Right lobe of liver (tissue), 6 donors: Measurements from ENCODE around the gene MDFI. TPM values are rescaled to one million over a fixed set of nuclear protein-coding genes. Genes with fewer than 3 reads are reported as not detected.

Experiments used
- ATAC-seq, 4 donors: fragments of 200-7000 bp; cut with Tn5 transposase; one replicate each; pipeline ENCODE4 v1.9.1; 2020; ENCODE audit warnings: mild to moderate bottlenecking in 4 of 4, moderate library complexity in 4 of 4
- DNase-seq, 3 donors: peaks; one replicate each; pipeline ENCODE4 v3.0.0-alpha.2; 2020
- H3K27ac ChIP-seq, 3 donors: fragments of 200-600 bp; one replicate each; pipeline ENCODE4 v1.8.0; 2022
- H3K27me3 ChIP-seq, 2 donors: fragments of 200-600 bp; one replicate each; pipeline ENCODE4 v1.8.0; 2022
- H3K36me3 ChIP-seq, 4 donors: fragments of 200-600 bp; sonication (generic) in 1 of 4; one replicate each; pipeline versions ENCODE4 v1.5.1 to v1.8.0; 2017 to 2022; ENCODE audit warnings: control low read depth in 1 of 4
- H3K4me1 ChIP-seq, 4 donors: fragments of 200-600 bp; sonication (generic) in 1 of 4; one replicate each; pipeline versions ENCODE4 v1.5.1 to v1.8.0; 2017 to 2022; ENCODE audit warnings: control low read depth in 1 of 4
- H3K4me3 ChIP-seq, 3 donors: fragments of 200-600 bp; one replicate each; pipeline ENCODE4 v1.8.0; 2022
- H3K9me3 ChIP-seq, 4 donors: fragments of 200-600 bp; sonication (generic) in 1 of 4; one replicate each; pipeline versions ENCODE4 v1.5.1 to v1.8.0; 2017 to 2022; ENCODE audit warnings: control low read depth in 1 of 4
- CTCF ChIP-seq, 4 donors: fragments of 200-600 bp in 3 of 4; fragments of 450-650 bp in 1 of 4; IDR thresholded peaks; one replicate each; pipeline versions ENCODE4 v1.5.1 to v1.8.0; 2016 to 2022; ENCODE audit warnings: antibody characterized with exemption in 4 of 4, mild to moderate bottlenecking in 2 of 4
- POLR2A ChIP-seq: fragments of 450-650 bp; IDR thresholded peaks from one replicate; pipeline ENCODE4 v1.6.1; 2017; ENCODE audit warnings: antibody characterized with exemption, mild to moderate bottlenecking
- WGBS: methylation state at CpG from one replicate; pipeline ENCODE4 v1.1.6; 2018; ENCODE audit warnings: low coverage, low lambda C conversion rate; ENCODE audit not compliant: insufficient coverage; ENCODE audit errors: missing lambda C conversion rate; 5-methylcytosine and 5-hydroxymethylcytosine counted together
- intact Hi-C, 2 donors: fragments of 100-400 bp; cut with DNase I; formaldehyde crosslinking; loops; one replicate each; pipeline versions ENCODE4 v1.11.2 to v1.14.1; 2022
- total RNA-seq, 6 experiments: library from RNA; depleted of rRNA in 2 of 6; stranded (reverse); fragments of >200 nt in 2 of 6; fragmentation: NEBNext Ultra II Directional in 3 of 6; extraction: Animal tissue kit (Norgen Biotek cat#: 25700) in 3 of 6; gene quantifications; one replicate each; pipeline versions ENCODE4 v1.1.0 to v1.2.4, GENCODE V29; 2016 to 2023
- donor health status: DM: no; HTN: yes; CAD: no.
- donor health status: DM: no; HTN: no; CAD: no.
- donor health status: DM: no; HTN: no; CAD: no.
- donor health status: DM: no; HTN: yes; CAD: no.
- donor health status: DM: no; HTN: yes; CAD: no.

MDFI gene
- total RNA-seq, 6 experiments from 2014 or later, result 0.29 to 2.4 (median 1.1) TPM; not detected in 3

- ATAC-seq (no peak), DNase-seq (peak in 1 of 3 donors; percentile 48)
- no peak overlapping the region for H3K27ac ChIP-seq
- H3K4me1 ChIP-seq, result no peaks in the 10 kb centered on the region
- WGBS, result 65% methylated on average over 3 of the region's 32 CpGs
- H3K4me3 ChIP-seq, result no peak overlapping the region
- H3K36me3 ChIP-seq, result no peaks in the 10 kb centered on the region
- H3K27me3 ChIP-seq, result no peaks in the 10 kb centered on the region
- TF ChIP-seq CTCF (IDR thresholded peaks at IDR 0.05) (no peak), POLR2A (no peak)
- intact Hi-C loops, result no loop called here
- no peaks in the 10 kb centered on the region for H3K9me3 ChIP-seq
Measured at GRCh38 chr6:41652866-41653652, 14.8 kb downstream of the MDFI start.

DNA sequence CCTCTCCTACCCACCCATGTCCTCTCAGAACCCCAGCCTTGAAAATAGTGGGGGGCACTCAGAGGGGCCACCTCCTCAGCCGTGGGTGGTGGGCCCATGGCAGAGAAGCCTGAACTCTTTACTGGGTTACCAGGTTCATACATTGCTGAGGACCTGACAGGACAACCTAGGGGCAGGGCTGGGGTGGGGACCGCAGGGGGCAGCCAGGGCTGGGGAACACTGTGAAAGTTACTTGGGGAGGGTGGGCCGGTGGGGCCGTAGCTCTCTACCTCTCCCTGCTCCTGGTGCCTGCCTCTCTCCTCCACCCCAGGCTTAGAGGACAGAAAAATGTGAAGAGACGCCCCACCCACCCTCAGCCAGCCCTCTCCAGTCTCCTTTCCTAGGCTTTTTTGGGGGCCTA lies 15.4 kb downstream of the MDFI start:
- Histone ChIP-seq H3K4me1 (no peaks in the 10 kb centered on the region), H3K36me3 (no peaks in the 10 kb centered on the region), H3K9me3 (no peaks in the 10 kb centered on the region), H3K4me3 (no peak overlapping the region), H3K27me3 (no peaks in the 10 kb centered on the region), H3K27ac (no peak overlapping the region)
- intact Hi-C loops, result no loop called here
- ATAC-seq (no peak), DNase-seq (peak in 1 of 3 donors; percentile 33)
- TF ChIP-seq POLR2A (no peak), CTCF (IDR thresholded peaks at IDR 0.05) (no peak)
- 57% methylated on average over 4 of the region's 5 CpGs for WGBS

DNA sequence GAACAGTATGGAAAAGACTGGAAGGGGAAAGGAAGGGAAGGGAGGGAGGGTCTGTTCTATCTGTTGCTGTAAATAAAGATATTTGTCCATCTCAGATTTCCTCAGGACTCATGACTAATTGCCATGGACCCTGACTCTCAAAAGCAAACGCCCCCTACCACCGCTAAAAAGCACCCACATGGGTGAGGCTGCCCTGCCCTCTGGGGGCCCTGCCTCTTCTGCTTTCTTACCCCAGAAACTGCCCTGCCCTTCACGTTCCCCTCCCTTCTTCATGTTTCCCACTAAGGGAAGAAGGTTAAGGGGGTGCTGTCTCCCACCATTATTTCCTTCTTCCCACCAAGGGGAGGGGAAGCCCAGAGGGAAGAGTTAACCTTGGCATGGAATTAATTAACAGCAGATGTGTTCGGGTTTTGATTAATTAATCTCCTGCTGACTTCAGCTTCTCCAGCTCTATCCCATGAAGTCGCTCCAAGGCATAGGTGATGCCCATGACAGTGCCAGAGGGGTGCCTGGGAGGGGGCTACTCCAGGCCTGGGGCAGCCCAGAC lies 16.0 kb downstream of the MDFI start:
- ATAC-seq (no peak), DNase-seq (no peak)
- Histone ChIP-seq H3K4me3 (no peak overlapping the region), H3K36me3 (no peaks in the 10 kb centered on the region), H3K27ac (no peak overlapping the region), H3K4me1 (no peaks in the 10 kb centered on the region), H3K9me3 (no peaks in the 10 kb centered on the region), H3K27me3 (no peaks in the 10 kb centered on the region)
- TF ChIP-seq CTCF (IDR thresholded peaks at IDR 0.05) (no peak), POLR2A (no peak)
- intact Hi-C loops, result no loop called here
- WGBS, result 44% methylated on average over 5 of the region's 5 CpGs

DNA sequence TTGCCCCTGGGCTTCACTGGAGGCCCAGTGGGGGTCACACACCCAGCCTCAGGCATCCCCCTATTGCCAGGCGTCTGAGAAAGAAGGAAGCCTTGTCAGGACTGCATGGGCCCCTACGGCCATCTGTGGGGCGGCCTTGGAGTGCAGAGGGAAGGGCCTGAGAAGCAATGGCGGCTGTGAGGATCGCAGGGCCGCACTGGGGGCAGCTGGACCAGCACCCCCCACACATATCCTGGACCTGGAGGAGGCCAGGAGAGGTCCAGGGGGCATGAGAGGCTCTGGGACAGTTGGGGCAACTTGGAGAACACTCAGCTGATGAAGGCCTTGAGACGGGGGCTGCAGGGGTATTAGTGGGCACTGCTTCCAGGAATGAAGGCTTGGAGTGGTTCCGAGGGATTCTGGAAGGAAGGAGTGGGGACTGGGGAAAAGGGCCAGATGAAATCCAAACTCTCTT lies 16.5 kb downstream of the MDFI start:
- Histone ChIP-seq H3K9me3 (no peaks in the 10 kb centered on the region), H3K27me3 (no peaks in the 10 kb centered on the region), H3K4me1 (no peaks in the 10 kb centered on the region), H3K27ac (no peak overlapping the region), H3K4me3 (no peak overlapping the region), H3K36me3 (no peaks in the 10 kb centered on the region)
- intact Hi-C loops, result no loop called here
- no CpG with 5 or more reads among the region's 8 CpGs for WGBS
- no peak for ATAC-seq
- DNase-seq, result no peak
- TF ChIP-seq POLR2A (no peak), CTCF (IDR thresholded peaks at IDR 0.05) (no peak)
